ENCODE results near the gene STARD3.

STARD3 gene

DNA sequence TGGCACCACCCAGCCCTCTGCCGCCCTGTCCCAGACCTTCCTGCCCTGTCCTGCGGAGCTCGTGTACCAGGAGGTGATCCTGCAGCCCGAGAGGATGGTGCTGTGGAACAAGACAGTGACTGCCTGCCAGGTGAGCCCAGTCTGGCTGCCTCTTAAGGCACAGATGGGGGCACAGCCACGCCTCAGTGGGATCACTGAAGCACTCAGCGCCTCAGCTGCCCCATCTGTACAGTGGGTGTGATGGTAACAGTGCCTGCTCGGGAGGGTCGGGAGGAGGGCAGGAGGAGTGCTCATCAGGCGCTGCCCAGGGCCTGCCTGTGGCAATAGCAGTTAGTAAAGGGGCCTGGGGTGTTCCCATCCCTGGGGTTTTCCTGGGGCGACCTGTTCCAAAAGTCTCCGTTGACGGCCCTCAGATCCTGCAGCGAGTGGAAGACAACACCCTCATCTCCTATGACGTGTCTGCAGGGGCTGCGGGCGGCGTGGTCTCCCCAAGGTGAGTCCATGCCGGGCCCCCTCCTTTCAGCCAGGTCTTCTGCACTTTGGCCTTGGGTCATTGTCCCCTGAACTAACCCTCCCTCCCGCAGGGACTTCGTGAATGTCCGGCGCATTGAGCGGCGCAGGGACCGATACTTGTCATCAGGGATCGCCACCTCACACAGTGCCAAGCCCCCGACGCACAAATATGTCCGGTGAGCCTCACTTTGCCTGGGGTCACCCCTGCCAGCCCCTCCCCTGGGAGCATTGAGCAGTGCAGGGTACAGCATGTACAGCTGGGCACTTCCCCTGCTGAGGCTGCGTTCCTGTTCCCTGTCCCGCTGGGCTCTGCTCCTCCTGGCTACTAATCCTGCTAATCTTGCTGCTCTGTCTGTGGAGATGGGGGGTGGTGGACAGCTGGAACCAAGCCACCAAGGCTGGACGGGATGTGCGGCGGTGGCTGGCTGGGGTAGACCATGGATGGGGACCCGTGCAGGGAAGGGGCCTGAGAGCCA is 23.7 kb downstream of the STARD3 start:
- no peaks in the 10 kb centered on the region for H3K9me3 ChIP-seq (ENCODE audit: low read depth, low read length)
- no peak overlapping the region for H3K4me3 ChIP-seq
- no peak overlapping the region for H3K27ac ChIP-seq
- TF ChIP-seq POLR2AphosphoS5 (IDR thresholded peaks at IDR 0.05; ENCODE audit: borderline replicate concordance, low read depth, low read length) (no peak), FOXP2 (optimal IDR thresholded peaks at IDR 0.05; ENCODE audit: control extremely low read depth, extremely low read length, insufficient read depth) (no peak), EZH2 (IDR thresholded peaks at IDR 0.05) (no peak)
- DNase-seq (ENCODE audit: low read depth, low spot score) = no peak
- no peaks in the 10 kb centered on the region; the same call in 1 of the 2 replicates for H3K36me3 ChIP-seq (ENCODE audit: insufficient read depth, low read length)
- no peak overlapping the region for H3K9ac ChIP-seq (ENCODE audit: insufficient read length)

DNA sequence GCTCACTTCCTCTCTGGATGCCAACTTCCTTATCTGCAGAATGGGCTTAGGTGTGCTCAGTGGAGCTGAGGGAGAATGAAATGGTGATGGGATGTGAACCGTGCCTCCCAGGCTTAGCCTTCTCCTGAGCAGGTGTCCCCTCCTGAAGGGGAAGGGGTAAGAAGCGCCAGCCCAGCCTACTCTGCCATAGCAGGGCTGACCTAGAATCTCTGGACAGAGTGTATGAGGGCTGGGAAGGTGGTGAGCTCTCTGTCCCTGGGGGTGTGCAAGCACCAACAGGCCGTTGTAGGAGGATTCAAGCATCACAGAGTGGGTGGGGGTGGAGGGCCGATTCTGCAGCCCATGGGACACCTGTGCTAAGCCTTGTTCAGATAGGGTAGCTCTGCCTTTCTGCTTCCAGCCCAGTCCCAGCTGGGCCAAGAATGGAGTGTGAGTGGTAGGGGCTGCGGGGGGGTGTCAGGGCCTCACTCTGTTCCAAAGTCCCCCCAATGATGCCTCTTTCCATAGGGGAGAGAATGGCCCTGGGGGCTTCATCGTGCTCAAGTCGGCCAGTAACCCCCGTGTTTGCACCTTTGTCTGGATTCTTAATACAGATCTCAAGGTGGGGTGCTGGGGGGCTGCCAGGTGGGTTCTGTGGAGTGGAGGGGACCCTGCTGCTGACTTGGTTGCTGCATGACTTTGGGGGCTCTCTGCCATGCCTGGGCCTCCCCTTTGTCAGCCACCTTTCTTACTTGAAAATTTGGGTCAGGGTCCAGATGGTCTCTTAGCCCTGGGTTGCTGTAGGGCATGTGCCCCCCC is 25.0 kb downstream of the STARD3 start:
- TF ChIP-seq EZH2 (IDR thresholded peaks at IDR 0.05) (no peak), FOXP2 (optimal IDR thresholded peaks at IDR 0.05; ENCODE audit: control extremely low read depth, extremely low read length, insufficient read depth) (no peak), POLR2AphosphoS5 (IDR thresholded peaks at IDR 0.05; ENCODE audit: borderline replicate concordance, low read depth, low read length) (no peak)
- H3K9me3 ChIP-seq (ENCODE audit: low read depth, low read length) = no peaks in the 10 kb centered on the region
- no peak overlapping the region for H3K9ac ChIP-seq (ENCODE audit: insufficient read length)
- no peak for DNase-seq (ENCODE audit: low read depth, low spot score)
- no peak overlapping the region for H3K27ac ChIP-seq
- no peaks in the 10 kb centered on the region; the same call in 1 of the 2 replicates for H3K36me3 ChIP-seq (ENCODE audit: insufficient read depth, low read length)
- no peak overlapping the region for H3K4me3 ChIP-seq

DNA sequence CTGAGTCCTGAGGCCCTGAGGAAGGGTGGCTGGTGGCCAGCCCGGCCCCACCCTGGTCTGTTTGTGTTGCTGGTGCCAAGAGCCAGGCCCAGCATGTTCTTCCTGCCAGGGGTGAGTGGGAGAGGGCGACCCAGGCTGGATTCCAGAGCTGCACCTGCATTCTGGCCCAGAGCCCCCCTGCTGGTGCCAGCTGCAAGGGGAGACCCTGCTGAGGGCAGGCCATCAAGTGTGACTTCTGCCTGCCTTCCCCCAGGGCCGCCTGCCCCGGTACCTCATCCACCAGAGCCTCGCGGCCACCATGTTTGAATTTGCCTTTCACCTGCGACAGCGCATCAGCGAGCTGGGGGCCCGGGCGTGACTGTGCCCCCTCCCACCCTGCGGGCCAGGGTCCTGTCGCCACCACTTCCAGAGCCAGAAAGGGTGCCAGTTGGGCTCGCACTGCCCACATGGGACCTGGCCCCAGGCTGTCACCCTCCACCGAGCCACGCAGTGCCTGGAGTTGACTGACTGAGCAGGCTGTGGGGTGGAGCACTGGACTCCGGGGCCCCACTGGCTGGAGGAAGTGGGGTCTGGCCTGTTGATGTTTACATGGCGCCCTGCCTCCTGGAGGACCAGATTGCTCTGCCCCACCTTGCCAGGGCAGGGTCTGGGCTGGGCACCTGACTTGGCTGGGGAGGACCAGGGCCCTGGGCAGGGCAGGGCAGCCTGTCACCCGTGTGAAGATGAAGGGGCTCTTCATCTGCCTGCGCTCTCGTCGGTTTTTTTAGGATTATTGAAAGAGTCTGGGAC is 25.8 kb downstream of the STARD3 start:
- Histone ChIP-seq H3K27ac (no peak overlapping the region), H3K4me3 (no peak overlapping the region), H3K9me3 (ENCODE audit: low read depth, low read length) (no peaks in the 10 kb centered on the region), H3K9ac (ENCODE audit: insufficient read length) (no peak overlapping the region), H3K36me3 (ENCODE audit: insufficient read depth, low read length) (no peaks in the 10 kb centered on the region; the same call in 1 of the 2 replicates)
- no peak for DNase-seq (ENCODE audit: low read depth, low spot score)
- no peak for TF ChIP-seq POLR2AphosphoS5 (IDR thresholded peaks at IDR 0.05; ENCODE audit: borderline replicate concordance, low read depth, low read length)
- no peak for TF ChIP-seq EZH2 (IDR thresholded peaks at IDR 0.05)
- TF ChIP-seq FOXP2 (optimal IDR thresholded peaks at IDR 0.05; ENCODE audit: control extremely low read depth, extremely low read length, insufficient read depth) = no peak

DNA sequence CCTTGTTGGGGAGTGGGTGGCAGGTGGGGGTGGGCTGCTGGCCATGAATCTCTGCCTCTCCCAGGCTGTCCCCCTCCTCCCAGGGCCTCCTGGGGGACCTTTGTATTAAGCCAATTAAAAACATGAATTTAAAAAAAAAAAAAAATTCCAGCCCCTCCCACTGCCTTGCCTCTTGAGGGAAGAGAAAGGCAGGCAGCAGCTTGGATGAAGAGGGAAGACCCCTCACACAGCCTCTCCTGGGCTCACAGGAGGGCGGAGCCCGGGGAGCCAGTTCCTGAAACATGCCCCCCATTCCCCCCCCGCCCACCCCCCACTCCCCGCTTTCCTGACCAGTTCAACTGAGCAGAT is 26.4 kb downstream of the STARD3 start:
- H3K4me3 ChIP-seq = no peak overlapping the region
- DNase-seq (ENCODE audit: low read depth, low spot score) = no peak
- H3K9ac ChIP-seq (ENCODE audit: insufficient read length) = no peak overlapping the region
- H3K27ac ChIP-seq = no peak overlapping the region
- TF ChIP-seq FOXP2 (optimal IDR thresholded peaks at IDR 0.05; ENCODE audit: control extremely low read depth, extremely low read length, insufficient read depth) (no peak), POLR2AphosphoS5 (IDR thresholded peaks at IDR 0.05; ENCODE audit: borderline replicate concordance, low read depth, low read length) (no peak), EZH2 (IDR thresholded peaks at IDR 0.05) (no peak)
- no peaks in the 10 kb centered on the region for H3K9me3 ChIP-seq (ENCODE audit: low read depth, low read length)
- no peaks in the 10 kb centered on the region; the same call in 1 of the 2 replicates for H3K36me3 ChIP-seq (ENCODE audit: insufficient read depth, low read length)

DNA sequence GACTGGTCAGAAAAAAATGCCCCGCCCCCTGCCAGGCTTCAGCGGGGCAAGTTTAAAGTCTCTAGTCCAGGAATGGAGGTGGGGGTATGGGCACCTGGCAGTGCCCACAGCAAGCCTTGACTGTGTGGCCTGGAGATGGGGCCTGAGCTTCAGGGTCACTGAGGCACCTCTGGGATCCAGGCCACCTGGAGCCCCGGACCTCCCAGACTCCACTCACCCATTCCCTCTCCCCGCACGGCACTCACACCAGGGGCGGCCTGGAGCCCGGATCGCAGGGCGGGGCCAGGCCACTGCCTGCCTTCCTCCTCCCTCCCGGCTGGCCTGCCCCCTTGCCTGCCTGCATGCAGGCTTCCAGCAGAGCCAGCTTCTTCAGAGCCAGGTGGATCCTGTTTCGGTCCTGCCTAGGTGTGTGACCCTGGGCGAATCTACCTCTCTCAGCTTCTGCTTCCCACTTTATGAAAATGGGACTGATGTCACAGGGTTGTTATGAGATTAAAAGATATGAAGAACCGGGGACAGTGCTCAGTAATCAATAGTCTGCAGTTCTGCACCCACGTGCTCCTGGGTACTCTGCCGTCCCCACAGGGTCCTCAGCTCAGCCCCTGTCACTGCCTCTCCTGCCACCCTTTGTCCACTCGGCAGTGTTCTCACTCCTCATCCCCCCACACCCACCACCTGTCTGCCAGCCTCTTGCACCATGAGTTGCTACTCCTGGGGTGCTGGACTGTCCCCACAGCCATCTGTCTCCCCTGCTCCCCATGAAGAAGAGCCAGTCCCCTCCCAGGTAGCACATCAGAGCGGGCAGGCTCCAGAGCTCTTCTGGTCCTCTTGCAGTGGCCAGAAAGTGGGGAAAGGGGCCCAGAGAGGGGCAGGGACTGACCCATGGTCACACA is 27.0 kb downstream of the STARD3 start:
- no peak overlapping the region for H3K9ac ChIP-seq (ENCODE audit: insufficient read length)
- TF ChIP-seq POLR2AphosphoS5 (IDR thresholded peaks at IDR 0.05; ENCODE audit: borderline replicate concordance, low read depth, low read length) (no peak), EZH2 (IDR thresholded peaks at IDR 0.05) (no peak), FOXP2 (optimal IDR thresholded peaks at IDR 0.05; ENCODE audit: control extremely low read depth, extremely low read length, insufficient read depth) (no peak)
- H3K9me3 ChIP-seq (ENCODE audit: low read depth, low read length) = no peaks in the 10 kb centered on the region
- no peaks in the 10 kb centered on the region; the same call in 1 of the 2 replicates for H3K36me3 ChIP-seq (ENCODE audit: insufficient read depth, low read length)
- H3K4me3 ChIP-seq = no peak overlapping the region
- no peak overlapping the region for H3K27ac ChIP-seq
- no peak for DNase-seq (ENCODE audit: low read depth, low spot score)

DNA sequence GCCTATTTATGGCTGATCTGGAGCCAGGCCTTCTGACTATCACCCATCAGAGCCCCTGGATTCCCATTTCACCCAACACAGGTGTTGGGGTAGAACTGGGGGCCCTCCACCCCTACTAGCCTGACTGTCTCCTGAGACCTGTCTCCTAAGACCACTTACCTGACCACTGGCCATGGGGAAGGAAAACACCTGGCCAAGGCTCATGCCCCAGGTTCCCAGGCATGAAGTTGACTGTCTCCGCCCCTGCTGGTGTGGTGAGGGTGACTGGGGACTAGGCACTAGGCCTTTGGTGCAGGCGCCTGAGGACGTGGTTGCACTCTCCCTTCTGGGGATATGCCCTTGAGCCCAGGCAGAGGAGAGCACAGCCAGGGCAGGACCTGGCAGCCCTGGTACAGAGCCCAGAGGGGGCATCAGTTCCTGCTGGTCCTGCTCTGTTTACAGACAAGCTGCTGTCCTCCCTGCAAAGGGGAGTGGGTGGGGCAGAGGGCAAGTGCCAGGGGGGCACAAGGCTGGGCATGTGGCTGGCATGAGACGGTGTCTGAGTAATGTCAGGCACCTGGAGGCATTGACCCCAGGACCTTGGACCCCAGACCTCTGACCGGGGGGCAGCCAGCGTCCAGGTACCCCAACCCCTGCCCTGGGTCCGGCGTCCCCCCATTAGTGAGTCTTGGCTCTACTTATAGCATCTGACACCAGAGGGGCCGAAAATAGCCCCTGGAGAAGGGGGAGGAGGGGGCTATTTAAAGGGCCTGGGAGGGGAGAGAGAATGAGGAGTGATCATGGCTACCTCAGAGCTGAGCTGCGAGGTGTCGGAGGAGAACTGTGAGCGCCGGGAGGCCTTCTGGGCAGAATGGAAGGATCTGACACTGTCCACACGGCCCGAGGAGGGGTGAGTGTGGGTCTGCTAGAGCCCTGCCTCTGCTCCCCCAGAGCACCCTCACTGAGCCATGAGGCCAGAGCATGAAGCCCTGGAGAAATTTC is 27.9 kb downstream of the STARD3 start, which contains the start of gene TCAP:
TCAP (plus strand) TSS at position 769 of the 981 bp plus-strand sequence; CDS start at position 780, 11 bp downstream.
- TF ChIP-seq EZH2 (IDR thresholded peaks at IDR 0.05) (no peak), POLR2AphosphoS5 (IDR thresholded peaks at IDR 0.05; ENCODE audit: borderline replicate concordance, low read depth, low read length) (no peak; the same call in 1 of the 2 replicates), FOXP2 (optimal IDR thresholded peaks at IDR 0.05; ENCODE audit: control extremely low read depth, extremely low read length, insufficient read depth) (no peak)
- no peak within 1 kb of the TSS for H3K9ac ChIP-seq (ENCODE audit: insufficient read length)

More for the DNA sequence above, 27.9 kb downstream of the STARD3 start, which contains the start of gene TCAP:
- no peak within 1 kb of the TSS for H3K27ac ChIP-seq
- DNase-seq (ENCODE audit: low read depth, low spot score) = no peak
- H3K9me3 ChIP-seq (ENCODE audit: low read depth, low read length) = no peaks in the 10 kb centered on the region
- no peak within 1 kb of the TSS for H3K4me3 ChIP-seq
- no peaks in the 10 kb centered on the region; the same call in 1 of the 2 replicates for H3K36me3 ChIP-seq (ENCODE audit: insufficient read depth, low read length)
